Measurements from ENCODE around the gene MAP4K4.
"Not testable (repeated sequence)": the region's sequence is repeated elsewhere in the genome, so short reads cannot be mapped to it uniquely, and the experiment has no call there.

The MAP4K4 gene

GRCh38 chr2:101768556-101769220 is 71.2 kb downstream of the MAP4K4 start:
- DNase-seq (ENCODE audit: low spot score) = no peak

GRCh38 chr2:101769726-101770125 is 72.2 kb downstream of the MAP4K4 start:
- not testable (repeated sequence) for DNase-seq (ENCODE audit: low spot score)

DNA sequence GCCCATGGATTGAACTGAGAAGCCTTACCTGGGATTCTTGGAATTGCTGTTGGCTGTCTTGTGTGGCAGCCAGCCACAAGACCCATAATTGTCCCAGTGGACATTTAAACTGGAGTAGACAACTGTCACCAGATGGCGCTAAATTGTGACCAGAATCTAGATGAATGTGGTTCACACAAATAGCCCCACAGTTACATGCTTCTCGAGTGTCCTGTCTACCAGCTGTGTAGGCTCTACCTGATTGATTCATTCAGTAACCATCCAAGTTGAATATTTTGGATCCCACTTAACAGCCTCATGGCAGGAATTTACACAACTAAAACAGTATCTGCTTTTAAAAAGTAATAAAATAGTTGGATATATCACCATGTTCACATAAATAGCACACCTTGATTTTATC is 73.2 kb downstream of the MAP4K4 start:
- no peak for DNase-seq (ENCODE audit: low spot score)

GRCh38 chr2:101771227-101771902 is 73.9 kb downstream of the MAP4K4 start:
- DNase-seq (ENCODE audit: low spot score) = no peak

DNA sequence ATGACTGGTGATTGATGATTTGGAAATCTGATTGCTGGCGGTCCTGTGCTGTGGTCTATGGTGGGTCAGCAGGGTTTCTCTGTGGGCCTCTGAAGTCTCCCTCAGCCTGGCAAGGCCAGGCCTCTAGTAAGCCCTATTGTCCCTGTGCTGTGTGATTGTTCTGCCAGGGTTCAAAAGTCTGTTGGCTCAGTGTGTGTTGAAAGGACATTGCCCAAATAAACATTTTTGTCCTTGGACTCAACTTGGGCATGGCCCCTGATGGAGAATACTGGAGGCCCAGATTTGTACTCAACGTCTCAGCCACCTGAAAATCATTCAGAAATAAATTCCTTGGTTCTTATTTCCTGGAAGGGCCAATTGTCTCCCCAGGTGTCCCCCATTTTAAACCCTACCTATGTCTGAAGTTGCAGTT is 74.4 kb downstream of the MAP4K4 start:
- DNase-seq (ENCODE audit: low spot score) = no peak

DNA sequence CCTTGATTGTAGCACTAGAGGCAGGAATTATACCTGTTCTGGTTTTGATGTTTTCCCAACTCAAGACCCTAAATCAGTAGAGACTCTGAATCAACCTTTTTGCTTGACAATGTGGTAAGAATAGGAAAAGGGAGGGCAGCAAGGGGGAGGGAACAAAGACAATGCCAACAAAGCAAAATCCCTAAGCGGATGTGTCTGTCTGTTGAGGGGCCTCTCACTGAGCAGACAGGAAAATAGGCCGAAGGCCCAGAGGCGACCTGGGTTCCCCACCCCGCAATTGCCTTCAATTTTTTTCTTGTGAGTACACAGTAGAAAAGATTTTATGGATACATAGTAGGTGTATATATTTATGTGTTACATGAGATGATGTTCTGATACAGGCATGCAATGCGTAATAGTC is 75.6 kb downstream of the MAP4K4 start:
- no peak for DNase-seq (ENCODE audit: low spot score)

DNA sequence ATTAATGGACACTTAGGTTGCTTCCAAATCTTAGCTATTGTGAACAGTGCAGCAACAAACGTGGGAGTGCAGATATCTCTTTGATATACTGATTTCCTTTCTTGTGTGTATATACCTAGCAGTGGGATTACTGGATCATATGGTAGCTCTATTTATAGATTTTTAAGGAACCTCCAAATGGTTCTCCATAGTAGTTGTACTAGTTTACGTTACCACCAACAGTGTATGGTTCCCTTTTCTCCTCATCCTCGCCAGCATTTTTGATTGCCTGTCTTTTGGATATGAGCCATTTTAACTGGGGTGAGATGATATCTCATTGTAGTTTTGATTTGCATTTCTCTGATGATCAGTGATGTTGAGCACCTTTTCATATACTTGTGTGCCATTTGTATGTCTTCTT is 76.5 kb downstream of the MAP4K4 start:
- not testable (repeated sequence) for DNase-seq (ENCODE audit: low spot score)

DNA sequence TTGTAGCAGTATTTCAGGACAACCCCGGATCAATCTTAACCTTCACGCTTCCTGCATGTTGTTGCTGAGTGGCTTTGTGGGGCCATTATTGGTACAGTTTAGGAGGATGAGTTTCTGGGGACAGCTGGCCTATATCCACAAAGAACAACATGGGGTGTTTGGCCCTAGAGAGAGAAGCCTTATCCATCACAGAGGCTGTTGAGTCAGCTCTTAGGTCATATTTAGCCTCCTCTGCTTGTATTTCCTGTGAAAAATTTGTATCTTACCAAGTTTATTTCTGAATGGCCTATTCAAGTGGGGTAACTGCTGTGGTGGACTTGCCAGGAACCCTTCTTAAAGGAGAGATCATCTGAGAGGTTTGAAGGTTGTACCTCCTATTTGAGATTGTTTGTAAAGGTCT is 77.6 kb downstream of the MAP4K4 start:
- DNase-seq (ENCODE audit: low spot score) = no peak

- DNase-seq (ENCODE audit: low spot score) = no peak
Measured at GRCh38 chr2:101775636-101776035, 78.1 kb downstream of the MAP4K4 start.

DNA sequence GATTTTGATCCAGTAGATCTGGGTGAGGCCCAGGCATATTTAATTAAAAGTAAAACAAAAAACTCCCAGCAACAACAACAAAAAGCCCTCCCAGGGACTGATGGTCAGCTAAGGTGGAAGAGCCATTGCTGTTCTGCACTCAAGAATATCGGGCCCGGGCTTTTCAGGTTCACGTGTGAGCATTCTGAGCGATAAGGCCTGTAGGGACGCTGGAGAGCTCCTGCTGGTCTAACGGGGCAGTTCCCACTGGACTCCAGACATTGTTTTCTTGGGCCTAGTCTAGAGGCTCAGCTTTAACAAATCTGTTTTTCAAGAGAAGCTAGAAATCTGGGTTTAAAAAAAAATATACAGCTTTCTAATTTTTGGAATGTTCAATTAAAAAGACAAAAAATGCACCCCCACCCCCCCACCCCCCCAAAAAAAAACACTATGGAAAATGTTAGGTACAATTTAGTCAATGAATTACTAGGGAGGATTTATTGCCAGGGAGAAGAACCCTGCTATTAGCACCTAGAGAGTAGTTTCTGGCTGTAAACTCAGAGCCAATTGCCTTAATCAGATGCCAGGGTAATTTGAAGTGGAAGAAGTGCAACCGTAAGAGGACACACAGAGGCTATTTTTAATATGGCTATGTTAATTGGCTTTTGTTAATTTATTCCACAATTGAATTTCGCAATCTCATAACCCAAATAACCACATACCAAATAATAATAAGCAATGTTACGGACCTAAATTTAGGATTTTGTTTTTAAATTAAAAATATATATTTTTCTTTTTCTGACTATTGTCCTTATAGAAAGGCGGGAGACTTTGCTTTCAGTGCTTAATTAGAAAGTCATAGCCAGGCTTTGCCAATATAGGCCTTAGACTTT is 78.9 kb downstream of the MAP4K4 start:
- DNase-seq (ENCODE audit: low spot score) = no peak

DNA sequence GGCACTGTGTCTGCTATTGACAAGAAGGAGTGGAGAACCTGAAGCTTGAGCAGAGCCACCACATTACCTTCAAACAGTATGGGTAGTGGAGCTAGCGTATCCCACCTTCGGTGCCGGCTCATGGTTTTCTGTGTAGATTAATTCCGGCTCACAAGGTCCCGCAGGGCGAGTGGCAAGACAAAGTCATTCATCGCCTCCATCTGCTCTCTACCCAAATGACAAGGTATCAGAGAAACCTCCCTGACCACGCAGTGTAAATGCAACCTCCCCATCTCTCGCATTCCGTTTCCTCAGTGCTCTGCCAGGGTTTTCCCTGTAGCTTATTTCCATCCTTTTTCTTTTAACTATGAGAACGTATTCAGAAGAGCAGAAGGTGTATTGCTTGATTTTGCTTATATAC is 79.8 kb downstream of the MAP4K4 start:
- no peak for DNase-seq (ENCODE audit: low spot score)

- DNase-seq (ENCODE audit: low spot score) = no peak
Measured at GRCh38 chr2:101778102-101778501, 80.6 kb downstream of the MAP4K4 start.

- DNase-seq (ENCODE audit: low spot score) = no peak
Measured at GRCh38 chr2:101779190-101779589, 81.7 kb downstream of the MAP4K4 start.

- DNase-seq (ENCODE audit: low spot score) = no peak
Measured at GRCh38 chr2:101779656-101780055, 82.1 kb downstream of the MAP4K4 start.

DNA sequence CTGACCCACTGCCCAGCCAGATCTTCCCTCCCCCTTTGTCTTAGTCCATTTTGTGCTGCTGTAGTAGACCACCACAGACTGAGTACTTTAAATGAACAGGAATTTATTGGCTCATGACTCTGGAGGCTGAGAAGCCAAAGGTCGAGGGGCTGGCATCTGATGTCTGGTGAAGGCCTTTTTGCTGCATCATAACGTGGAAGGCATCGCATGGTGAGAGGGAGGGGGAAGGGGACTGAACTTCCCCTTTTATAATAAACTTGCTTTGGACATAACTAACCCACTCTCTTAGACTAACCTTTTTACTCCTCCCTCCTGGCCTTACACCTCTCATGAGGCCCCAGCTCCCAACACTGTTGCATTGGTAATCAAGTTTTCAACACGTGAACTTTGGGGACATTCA is 83.8 kb downstream of the MAP4K4 start:
- no peak for DNase-seq (ENCODE audit: low spot score)

DNA sequence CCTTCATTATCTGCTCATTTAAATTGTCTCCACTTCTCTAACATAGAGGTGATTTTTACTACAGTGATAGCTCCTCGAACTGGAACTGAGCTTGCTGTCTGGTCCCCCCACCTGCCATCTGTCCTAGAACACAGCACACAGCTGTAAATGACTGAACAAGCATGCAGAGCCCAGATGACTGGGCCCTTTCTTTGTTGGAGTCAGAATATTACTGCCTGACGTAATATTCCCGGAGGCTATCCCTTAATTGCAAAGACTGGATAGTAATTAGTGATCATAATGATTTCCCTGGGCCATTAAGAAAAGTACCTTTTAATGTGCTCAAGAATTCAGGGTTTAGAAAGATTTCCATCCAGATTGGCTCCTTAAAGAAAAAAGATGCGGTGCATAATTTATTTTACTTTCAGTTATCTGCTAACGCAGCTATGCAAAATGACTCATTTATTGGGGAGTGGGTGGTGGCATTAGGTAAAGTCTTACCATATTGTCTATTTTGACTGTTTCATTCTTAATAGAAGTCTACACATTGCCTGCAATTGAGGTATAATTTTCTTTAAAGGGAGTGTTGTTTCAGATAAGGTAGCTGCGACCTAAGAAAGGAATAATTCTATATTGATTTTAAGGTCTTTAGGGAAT is 84.4 kb downstream of the MAP4K4 start:
- no peak for DNase-seq (ENCODE audit: low spot score)

- DNase-seq (ENCODE audit: low spot score) = no peak
Measured at GRCh38 chr2:101782427-101782792, 84.9 kb downstream of the MAP4K4 start.

DNA sequence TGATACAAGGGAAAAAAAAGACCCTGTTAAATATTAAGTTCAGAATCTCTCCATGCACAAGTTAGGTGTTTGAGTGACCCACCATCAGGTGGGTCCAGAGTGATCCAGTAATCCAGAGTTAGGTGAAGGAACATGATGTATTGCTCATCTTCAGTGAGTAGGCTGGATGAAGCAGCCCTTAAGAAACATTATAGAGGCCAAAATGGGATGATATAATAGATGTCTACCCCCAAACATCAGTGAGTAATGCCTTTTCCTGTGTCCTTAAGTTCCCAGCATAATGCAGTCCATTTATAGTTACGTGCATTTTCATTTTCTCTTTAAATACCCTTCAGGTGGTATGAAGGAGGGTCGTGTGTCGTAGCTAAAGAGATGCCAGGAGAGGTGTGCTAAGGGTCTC is 89.6 kb downstream of the MAP4K4 start:
- DNase-seq (ENCODE audit: low spot score) = no peak

DNA sequence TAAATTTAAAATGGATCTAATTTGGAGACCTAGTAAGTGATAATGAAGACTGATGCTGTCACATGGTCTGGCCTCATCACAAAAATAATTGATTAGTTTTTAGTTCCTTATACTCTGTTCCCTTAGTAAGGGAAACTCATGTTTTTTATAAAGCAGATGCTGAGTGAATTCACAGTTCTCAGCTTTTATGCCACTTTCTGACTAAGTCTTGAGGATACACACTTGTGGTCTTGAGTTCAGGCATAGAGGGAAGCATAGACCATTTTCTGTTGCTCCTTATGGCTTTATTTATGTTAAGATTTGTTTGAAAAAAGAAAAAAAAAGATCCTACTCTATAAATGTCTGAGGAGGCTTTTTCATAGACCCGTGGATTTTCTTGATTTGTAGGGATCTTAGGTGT is 91.1 kb downstream of the MAP4K4 start:
- no peak for DNase-seq (ENCODE audit: low spot score)

DNA sequence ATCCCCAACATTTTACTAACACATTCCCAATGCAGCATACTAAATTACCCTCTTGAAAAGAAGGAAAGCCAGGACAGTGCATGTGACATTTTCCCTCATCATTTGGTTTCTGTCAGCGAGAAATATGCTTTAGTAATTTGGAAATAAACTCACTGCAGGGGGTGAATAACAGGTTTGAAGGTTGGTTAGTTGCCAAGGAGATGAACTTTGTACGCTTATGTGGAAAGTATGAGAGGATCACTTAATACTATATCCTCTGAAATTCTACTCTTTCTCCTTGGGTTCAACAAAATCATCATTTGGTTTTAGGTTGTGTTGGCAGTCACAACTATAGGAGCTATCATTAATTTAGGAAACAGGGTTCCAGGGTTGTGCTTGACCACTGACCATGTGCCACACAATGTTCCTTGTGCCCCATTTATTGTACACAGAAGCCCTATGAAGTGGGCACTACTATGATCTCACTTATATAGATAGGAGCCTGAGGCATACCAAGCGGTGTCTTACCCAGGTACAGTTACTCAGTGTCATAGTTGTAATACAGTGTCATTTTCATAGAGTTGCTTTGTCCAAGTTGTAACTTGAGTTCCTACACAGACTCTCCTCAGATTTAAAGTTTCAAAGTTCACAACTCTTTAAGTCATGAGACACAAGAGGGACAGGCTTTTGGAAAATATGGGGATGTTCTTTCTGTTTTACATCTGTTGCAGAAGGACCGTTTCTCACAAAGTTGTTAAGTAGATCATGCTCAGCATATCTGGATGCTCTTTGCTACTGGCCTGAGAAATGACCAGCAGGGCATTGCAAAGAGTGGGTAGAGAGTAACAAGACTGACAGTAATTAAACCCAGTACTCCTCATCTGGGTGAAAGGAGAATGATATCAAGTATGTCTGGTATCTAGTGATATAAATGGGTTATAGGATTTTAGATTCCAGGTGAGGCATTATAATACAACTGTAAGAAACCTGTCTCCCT is 91.8 kb downstream of the MAP4K4 start:
- no peak for DNase-seq (ENCODE audit: low spot score)

DNA sequence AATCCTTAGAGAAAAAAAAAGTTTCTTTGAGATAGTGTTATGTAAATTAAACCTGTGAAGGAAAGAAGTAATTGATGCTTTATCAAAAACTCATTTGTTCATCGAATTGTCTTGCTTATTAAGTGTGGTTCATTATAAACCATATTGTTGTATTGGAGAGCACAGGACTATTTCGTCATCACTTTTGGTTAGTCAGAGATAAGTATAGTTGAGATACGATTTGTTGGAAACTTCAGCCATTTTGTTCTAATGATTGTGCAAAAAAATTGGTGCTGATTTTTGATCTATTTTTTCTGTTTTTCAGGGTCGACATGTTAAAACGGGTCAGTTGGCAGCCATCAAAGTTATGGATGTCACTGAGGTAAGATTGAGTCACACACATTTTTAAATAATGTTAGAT is 92.9 kb downstream of the MAP4K4 start:
- no peak for DNase-seq (ENCODE audit: low spot score)

All from kidney capillary endothelial cell (primary cell).